Spleen (tissue), 11 donors: ENCODE data around the gene CHST15. TPM values are rescaled to one million over a fixed set of nuclear protein-coding genes. Genes with fewer than 3 reads are reported as not detected.

Experiments
- DNase-seq: peaks from one replicate; pipeline ENCODE4 v3.0.0-alpha.2; 2020
- H3K27ac ChIP-seq, 8 donors: fragments of 200-600 bp; sonication (generic) in 7 of 8; 1 replicate in 4 of 8; 2 replicates in 4 of 8; pipeline versions ENCODE4 v1.5.0 to v1.8.0; 2016 to 2021; ENCODE audit warnings: inconsistent platforms in 4 of 8, mild to moderate bottlenecking in 4 of 8, moderate library complexity in 1 of 8
- H3K27me3 ChIP-seq, 7 donors: fragments of 200-600 bp; sonication (generic) in 6 of 7; replicated peaks in 1 of 7; 1 replicate in 4 of 7; 2 replicates in 3 of 7; pipeline versions ENCODE4 v1.5.0 to v1.8.0; 2016 to 2021; ENCODE audit warnings: inconsistent platforms in 3 of 7, mild to moderate bottlenecking in 1 of 7
- H3K36me3 ChIP-seq, 6 donors: fragments of 200-600 bp; sonication (generic) in 5 of 6; 1 replicate in 4 of 6; 2 replicates in 2 of 6; pipeline versions ENCODE4 v1.5.0 to v1.8.0; 2016 to 2021; ENCODE audit warnings: inconsistent platforms in 2 of 6
- H3K4me1 ChIP-seq, 6 donors: fragments of 200-600 bp; sonication (generic) in 5 of 6; 1 replicate in 3 of 6; 2 replicates in 3 of 6; pipeline versions ENCODE4 v1.5.0 to v1.8.0; 2016 to 2021; ENCODE audit warnings: inconsistent platforms in 3 of 6
- H3K4me3 ChIP-seq, 8 donors: fragments of 200-600 bp; sonication (generic) in 7 of 8; 1 replicate in 4 of 8; 2 replicates in 4 of 8; pipeline versions ENCODE4 v1.5.0 to v1.8.0; 2016 to 2021; ENCODE audit warnings: inconsistent platforms in 4 of 8, mild to moderate bottlenecking in 4 of 8, moderate library complexity in 2 of 8
- H3K9me3 ChIP-seq, 8 donors: fragments of 200-600 bp; sonication (generic) in 7 of 8; 1 replicate in 4 of 8; 2 replicates in 4 of 8; pipeline versions ENCODE4 v1.5.0 to v1.8.0; 2016 to 2021; ENCODE audit warnings: inconsistent platforms in 4 of 8
- POLR2A ChIP-seq, 3 donors: fragments of 450-650 bp; IDR thresholded peaks; one replicate each; pipeline ENCODE4 v1.5.1; 2017; ENCODE audit warnings: antibody characterized with exemption in 3 of 3, mild to moderate bottlenecking in 1 of 3
- POLR2AphosphoS5 ChIP-seq, 3 donors: sonication (generic); formaldehyde crosslinking; IDR thresholded peaks; one replicate each; pipeline ENCODE4 v1.5.1; 2017; ENCODE audit warnings: antibody characterized with exemption in 3 of 3
- WGBS, 5 donors: extraction: QIAGEN DNeasy Blood & Tissue Kit in 3 of 5; methylation state at CpG; one replicate each; pipeline versions ENCODE4 v1.1.5 to v1.1.7; 2013 to 2018; 5-methylcytosine and 5-hydroxymethylcytosine counted together
- intact Hi-C: fragments of 100-400 bp; cut with DNase I; formaldehyde crosslinking; loops from one replicate; pipeline ENCODE4 v1.15.0; 2023; ENCODE audit warnings: low total_unique reads
- polyA plus RNA-seq, 3 donors: library from polyadenylated mRNA; stranded (reverse); fragments of 200-250 nt; gene quantifications; one replicate each; pipeline ENCODE4 v1.2.1, GENCODE V29; 2013
- total RNA-seq, 7 donors: library from RNA; depleted of rRNA in 3 of 7; stranded (reverse); fragments of >200 nt in 3 of 7; fragmentation: NEBNext Ultra II Directional in 4 of 7; extraction: Animal tissue kit (Norgen Biotek cat#: 25700) in 4 of 7; gene quantifications; one replicate each; pipeline versions ENCODE4 v1.1.0 to v1.2.1, GENCODE V29; 2016 to 2021
- TF ChIP-seq, protein P1 (sequence below), 11 experiments: fragments of 200-600 bp in 7 of 11; fragments of 450-650 bp in 4 of 11; sonication (generic) in 4 of 11; IDR thresholded peaks in 8 of 11; conservative IDR thresholded peaks in 3 of 11; 1 replicate in 7 of 11; 2 replicates in 4 of 11; pipeline versions ENCODE4 v1.4.0 to v1.8.0; 2016 to 2021; ENCODE audit warnings: antibody characterized with exemption in 11 of 11, inconsistent platforms in 4 of 11, mild to moderate bottlenecking in 1 of 11
- donor health status: healthy with polysubstance abuse.
- donor health status: DM: no; HTN: no; CAD: no; lungs with moderate emphysema.
- donor health status: DM: no; HTN: no; CAD: no.
- donor health status: Bipolar disorder and iron deficiency.
- donor health status: healthy.
- donor health status: DM: no; HTN: no; CAD: no.
- donor health status: DM: yes; HTN: yes; CAD: no.

Gene CHST15
- total and polyA plus RNA-seq, 10 donors: 6.1 to 133 (median 102) TPM

DNA sequence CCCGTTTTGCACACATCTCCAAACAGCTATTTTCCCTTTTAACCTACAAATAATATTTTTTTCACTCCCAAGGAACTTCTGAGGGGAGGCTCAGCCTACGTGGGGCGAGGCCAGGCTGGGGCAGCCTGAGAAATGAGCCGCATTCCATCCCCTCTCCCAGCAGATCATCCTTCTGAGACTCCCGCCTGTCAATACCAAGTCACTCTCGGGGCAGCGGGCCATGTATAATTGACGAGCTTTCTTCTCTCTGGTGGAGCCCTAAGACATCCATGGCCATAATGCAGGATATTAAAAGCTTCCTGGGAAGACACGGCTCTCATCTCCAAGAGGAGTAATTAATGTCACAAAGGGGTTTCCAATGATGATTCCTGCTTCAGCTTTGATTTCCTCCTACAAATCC lies 37.8 kb upstream of the CHST15 start:
- H3K4me3 ChIP-seq: no peak overlapping the region
- peaks cover 0 to 54% (median 8%) of the 10 kb centered on the region in 6 donors for H3K4me1 ChIP-seq
- WGBS, 5 donors: 82 to 93% (median 84%) methylated on average over 9 of the region's 9 CpGs
- H3K36me3 ChIP-seq: no peaks in the 10 kb centered on the region
- TF ChIP-seq, protein P1, sequence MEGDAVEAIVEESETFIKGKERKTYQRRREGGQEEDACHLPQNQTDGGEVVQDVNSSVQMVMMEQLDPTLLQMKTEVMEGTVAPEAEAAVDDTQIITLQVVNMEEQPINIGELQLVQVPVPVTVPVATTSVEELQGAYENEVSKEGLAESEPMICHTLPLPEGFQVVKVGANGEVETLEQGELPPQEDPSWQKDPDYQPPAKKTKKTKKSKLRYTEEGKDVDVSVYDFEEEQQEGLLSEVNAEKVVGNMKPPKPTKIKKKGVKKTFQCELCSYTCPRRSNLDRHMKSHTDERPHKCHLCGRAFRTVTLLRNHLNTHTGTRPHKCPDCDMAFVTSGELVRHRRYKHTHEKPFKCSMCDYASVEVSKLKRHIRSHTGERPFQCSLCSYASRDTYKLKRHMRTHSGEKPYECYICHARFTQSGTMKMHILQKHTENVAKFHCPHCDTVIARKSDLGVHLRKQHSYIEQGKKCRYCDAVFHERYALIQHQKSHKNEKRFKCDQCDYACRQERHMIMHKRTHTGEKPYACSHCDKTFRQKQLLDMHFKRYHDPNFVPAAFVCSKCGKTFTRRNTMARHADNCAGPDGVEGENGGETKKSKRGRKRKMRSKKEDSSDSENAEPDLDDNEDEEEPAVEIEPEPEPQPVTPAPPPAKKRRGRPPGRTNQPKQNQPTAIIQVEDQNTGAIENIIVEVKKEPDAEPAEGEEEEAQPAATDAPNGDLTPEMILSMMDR (IDR thresholded peaks at IDR 0.05 in 8 of 11, conservative IDR thresholded peaks at IDR 0.05 in 3 of 11): no peak
- TF ChIP-seq POLR2AphosphoS5 (IDR thresholded peaks at IDR 0.05): no peak
- TF ChIP-seq POLR2A (IDR thresholded peaks at IDR 0.05): no peak
- intact Hi-C loops: no loop called here
- DNase-seq: no peak
- H3K9me3 ChIP-seq: no peaks in the 10 kb centered on the region
- no peaks in the 10 kb centered on the region for H3K27me3 ChIP-seq
- peak overlapping the region in 2 of 8 donors; percentile 19 to 33 for H3K27ac ChIP-seq

DNA sequence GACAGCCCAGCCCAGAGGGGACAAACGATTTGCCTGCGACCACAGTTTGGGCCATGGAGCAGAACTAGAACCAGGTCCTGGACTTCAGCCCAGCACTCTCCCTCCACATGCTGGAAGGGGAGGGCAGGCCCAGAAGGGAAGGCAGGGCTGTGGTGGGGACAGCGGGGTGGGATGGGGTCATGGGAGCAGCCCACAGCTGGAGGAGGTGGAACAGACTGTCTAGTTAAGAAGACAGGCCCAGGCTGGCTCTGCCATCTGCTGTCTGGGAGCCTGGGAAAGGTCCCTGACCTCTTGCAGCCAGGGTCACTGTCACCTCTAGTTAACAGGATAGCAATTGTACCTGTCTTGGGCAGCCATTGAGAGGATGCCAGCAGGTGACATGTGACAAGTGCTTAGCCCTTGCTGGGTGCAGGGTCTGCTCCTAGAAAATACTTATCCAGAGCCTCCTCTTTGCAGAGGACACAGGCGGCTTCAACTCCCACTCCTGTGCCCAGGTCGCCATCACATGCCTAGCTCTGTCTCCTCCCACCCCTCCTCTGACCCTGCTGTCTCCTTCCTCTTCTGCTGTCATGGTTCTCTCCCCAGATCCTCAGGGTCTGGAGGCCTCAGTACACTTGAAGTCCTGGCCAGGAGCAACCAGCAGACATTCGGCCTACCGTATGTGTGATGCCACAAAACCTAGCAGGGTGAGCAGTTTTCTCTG lies 37.0 kb upstream of the CHST15 start:
- 66 to 84% (median 76%) methylated on average over 5 to 7 of the region's 7 CpGs for WGBS, 5 donors

DNA sequence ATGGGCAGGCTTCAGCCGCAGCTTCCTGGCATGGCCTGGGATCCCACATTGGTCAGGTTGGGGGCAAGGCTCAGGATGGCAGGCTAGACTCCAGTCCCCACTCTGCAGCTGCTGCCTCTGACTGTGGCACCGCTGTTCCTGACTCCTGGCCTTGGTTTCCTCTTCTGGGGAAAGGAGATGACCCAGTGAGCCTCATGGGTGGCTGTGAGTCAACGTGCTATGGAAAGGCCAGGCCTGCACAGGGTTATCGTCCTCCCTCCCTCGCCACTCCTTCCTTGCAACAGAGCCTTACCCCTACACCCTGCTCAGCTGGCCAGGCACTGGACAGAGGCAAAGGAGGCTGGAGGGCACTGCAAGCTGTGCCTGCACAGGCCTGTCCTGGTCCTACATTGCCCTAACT lies 36.1 kb upstream of the CHST15 start:
- intact Hi-C loops: no loop called here
- DNase-seq: no peak
- Histone ChIP-seq H3K27me3 (no peaks in the 10 kb centered on the region), H3K27ac (peak overlapping the region in 2 of 8 donors; percentile 24 to 34), H3K4me3 (no peak overlapping the region), H3K36me3 (no peaks in the 10 kb centered on the region), H3K4me1 (peaks cover 0 to 71% (median 17%) of the 10 kb centered on the region in 6 donors), H3K9me3 (no peaks in the 10 kb centered on the region)
- whole genome bisulfite sequencing, 5 donors: 77 to 86% (median 81%) methylated on average over 5 of the region's 5 CpGs
- TF ChIP-seq POLR2AphosphoS5 (IDR thresholded peaks at IDR 0.05) (no peak), POLR2A (IDR thresholded peaks at IDR 0.05) (no peak)
- TF ChIP-seq, protein P1 (IDR thresholded peaks at IDR 0.05 in 8 of 11, conservative IDR thresholded peaks at IDR 0.05 in 3 of 11): no peak

More for the DNA sequence above, 37.0 kb upstream of the CHST15 start:
- TF ChIP-seq POLR2AphosphoS5 (IDR thresholded peaks at IDR 0.05) (peak; percentile 57 to 79 (median 63)), POLR2A (IDR thresholded peaks at IDR 0.05) (no peak)
- TF ChIP-seq, protein P1 (IDR thresholded peaks at IDR 0.05 in 8 of 11, conservative IDR thresholded peaks at IDR 0.05 in 3 of 11): no peak
- Histone ChIP-seq H3K27me3 (no peaks in the 10 kb centered on the region), H3K27ac (peak overlapping the region in 2 of 8 donors; percentile 24 to 34), H3K4me3 (no peak overlapping the region), H3K9me3 (no peaks in the 10 kb centered on the region), H3K36me3 (no peaks in the 10 kb centered on the region), H3K4me1 (peaks cover 0 to 62% (median 15%) of the 10 kb centered on the region in 6 donors)
- no peak for DNase-seq
- intact Hi-C loops: no loop called here

DNA sequence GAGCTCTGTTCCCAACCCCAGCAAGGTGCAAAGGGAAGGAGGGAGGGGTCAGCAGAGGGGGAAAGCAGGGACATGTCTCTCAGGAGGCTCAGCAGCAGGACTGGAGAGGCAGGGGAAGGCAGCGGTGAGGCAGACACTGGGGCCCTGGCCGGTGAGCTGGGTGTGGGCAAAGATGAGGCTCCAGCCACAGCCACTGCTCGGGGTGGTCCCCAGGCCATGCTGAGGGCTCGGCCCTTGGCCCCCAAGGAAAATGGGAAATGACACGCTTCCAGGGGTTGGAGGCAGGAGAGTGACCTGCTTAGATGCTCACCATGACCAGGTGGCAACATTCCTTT lies 35.4 kb upstream of the CHST15 start:
- intact Hi-C loops: no loop called here
- Histone ChIP-seq H3K36me3 (no peaks in the 10 kb centered on the region), H3K4me3 (no peak overlapping the region), H3K9me3 (no peaks in the 10 kb centered on the region), H3K27ac (peak overlapping the region in 1 of 8 donors; percentile 34), H3K27me3 (no peaks in the 10 kb centered on the region), H3K4me1 (peaks cover 0 to 78% (median 24%) of the 10 kb centered on the region in 6 donors)
- no peak for TF ChIP-seq POLR2A (IDR thresholded peaks at IDR 0.05)
- TF ChIP-seq POLR2AphosphoS5 (IDR thresholded peaks at IDR 0.05): no peak
- TF ChIP-seq, protein P1 (IDR thresholded peaks at IDR 0.05 in 8 of 11, conservative IDR thresholded peaks at IDR 0.05 in 3 of 11): no peak
- 87 to 100% (median 93%) methylated on average over 5 of the region's 5 CpGs for WGBS, 5 donors
- DNase-seq: no peak
